CD4-positive, alpha-beta T cell (primary cell): ENCODE data around the gene PTGES3. TPM values are rescaled to one million over a fixed set of nuclear protein-coding genes. Genes with fewer than 3 reads are reported as not detected.
"Not testable (repeated sequence)": the region's sequence is repeated elsewhere in the genome, so short reads cannot be mapped to it uniquely, and the experiment has no call there.

Experiments
- ATAC-seq: fragments of 200-7000 bp; cut with Tn5 transposase; one replicate; pipeline ENCODE4 v1.10.0; 2022; ENCODE audit warnings: mild to moderate bottlenecking; ENCODE audit not compliant: poor library complexity
- CTCF ChIA-PET: fragments of 350-600 bp; sonication (Branson Sonifier 250); formaldehyde crosslinking; loops from one replicate; lab custom pipeline; 2021; ENCODE audit warnings: antibody characterized with exemption, inconsistent platforms; lab: Charles Lee
- POLR2A ChIA-PET: fragments of 350-600 bp; sonication (Branson Sonifier 250); formaldehyde crosslinking; loops from one replicate; lab custom pipeline; 2021; ENCODE audit warnings: antibody characterized with exemption, inconsistent platforms; lab: Charles Lee
- DNase-seq, 14 experiments: peaks; one replicate each; pipeline ENCODE4 v3.0.0-alpha.2; 2013 to 2020; ENCODE audit warnings: mixed read lengths in 2 of 14
- H3K27ac ChIP-seq, 2 donors: one replicate each; pipeline versions ENCODE4 v1.5.1 to v1.7.0; 2013; ENCODE audit warnings: low read length in 2 of 2, low read depth in 1 of 2, mild to moderate bottlenecking in 1 of 2
- H3K27me3 ChIP-seq, 2 experiments: 1 replicate in 1 of 2; 2 replicates in 1 of 2; pipeline versions ENCODE4 v1.6.1 to v1.7.0; 2013; ENCODE audit warnings: low read length in 2 of 2, control low read depth in 1 of 2, mild to moderate bottlenecking in 1 of 2, moderate library complexity in 1 of 2; ENCODE audit not compliant: insufficient read depth in 2 of 2, control insufficient read depth in 1 of 2
- H3K36me3 ChIP-seq: one replicate; pipeline ENCODE4 v1.6.1; 2013; ENCODE audit warnings: low read length, control low read depth; ENCODE audit not compliant: insufficient read depth
- H3K4me1 ChIP-seq: one replicate; pipeline ENCODE4 v1.6.1; 2013; ENCODE audit warnings: low read length, control low read depth; ENCODE audit not compliant: insufficient read depth
- H3K4me3 ChIP-seq: one replicate; pipeline ENCODE4 v1.5.1; 2013; ENCODE audit warnings: mild to moderate bottlenecking, low read length, moderate library complexity
- H3K9me3 ChIP-seq, 2 experiments: 1 replicate in 1 of 2; 2 replicates in 1 of 2; pipeline versions ENCODE4 v1.6.1 to v1.7.0; 2013; ENCODE audit warnings: low read length in 2 of 2, mild to moderate bottlenecking in 2 of 2, control low read depth in 1 of 2, moderate library complexity in 1 of 2; ENCODE audit not compliant: control insufficient read depth in 1 of 2, insufficient read depth in 1 of 2
- H3K27ac Mint-ChIP-seq: one replicate; pipeline ENCODE4 v1.8.0; 2020; ENCODE audit warnings: mixed read lengths
- H3K27me3 Mint-ChIP-seq: one replicate; pipeline ENCODE4 v1.8.0; 2021; ENCODE audit warnings: mixed read lengths
- H3K36me3 Mint-ChIP-seq: one replicate; pipeline ENCODE4 v1.8.0; 2021; ENCODE audit warnings: low read depth, mixed read lengths
- H3K4me1 Mint-ChIP-seq: one replicate; pipeline ENCODE4 v1.8.0; 2021; ENCODE audit warnings: low read depth, mixed read lengths
- H3K4me3 Mint-ChIP-seq: one replicate; pipeline ENCODE4 v1.8.0; 2020; ENCODE audit warnings: mild to moderate bottlenecking, mixed read lengths
- H3K9me3 Mint-ChIP-seq: one replicate; pipeline ENCODE4 v1.8.0; 2020; ENCODE audit warnings: mixed read lengths
- intact Hi-C, 2 experiments: fragments of 100-400 bp; cut with DNase I in 1 of 2; cut with micrococcal nuclease in 1 of 2; formaldehyde crosslinking; loops; one replicate each; pipeline versions ENCODE4 v1.15.1 to v1.9.0; 2023 to 2025; cut with DNase I, micrococcal nuclease
- total RNA-seq, 174 experiments: library from RNA in 2 of 174; stranded (reverse) in 2 of 174; gene quantifications; one replicate each; pipeline ENCODE4 v1.2.3 and lab custom pipeline; 2021 to 2026
- TF ChIP-seq, protein P1 (sequence below): fragments of 200-600 bp; IDR thresholded peaks from one replicate; pipeline ENCODE4 v1.8.0; 2022; ENCODE audit warnings: antibody characterized with exemption, mild to moderate bottlenecking

Gene PTGES3
- total RNA-seq, 2 experiments from 2014 or later: 146 to 154 TPM

DNA sequence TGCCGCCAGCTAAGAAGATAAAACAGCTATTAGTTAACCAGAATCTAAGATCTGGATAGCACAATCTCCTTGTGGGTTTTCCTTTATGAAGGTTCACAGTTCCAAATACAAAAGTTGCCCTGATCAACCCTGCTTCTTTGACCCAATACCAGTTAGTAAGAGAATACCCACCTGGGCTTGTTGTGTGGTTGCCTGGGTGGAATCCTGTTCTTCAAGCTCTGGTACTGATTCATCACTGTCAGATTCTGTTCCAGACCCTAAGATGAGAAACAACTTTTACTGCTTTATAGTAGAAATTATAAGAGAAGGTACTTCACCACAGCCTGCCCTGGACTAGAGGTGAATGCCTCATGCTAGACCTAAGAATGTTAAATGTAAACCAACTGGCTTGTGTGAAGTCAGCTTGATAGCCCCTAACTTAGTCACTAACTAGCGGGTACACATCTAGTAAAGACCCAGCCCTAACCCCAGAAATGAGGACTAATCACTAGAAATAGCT lies 26.4 kb upstream of the PTGES3 start:
- peak overlapping the region; percentile 7 for H3K4me3 Mint-ChIP-seq
- Histone ChIP-seq H3K4me1 (peaks cover 33% of the 10 kb centered on the region), H3K27me3 (no peaks in the 10 kb centered on the region), H3K4me3 (no peak overlapping the region), H3K9me3 (no peaks in the 10 kb centered on the region), H3K27ac (no peak overlapping the region), H3K36me3 (peaks cover 67% of the 10 kb centered on the region)
- H3K27ac Mint-ChIP-seq: no peak overlapping the region
- no peaks in the 10 kb centered on the region for H3K27me3 Mint-ChIP-seq
- ATAC-seq (no peak), DNase-seq (no peak)
- intact Hi-C loops: no loop called here
- ChIA-PET POLR2A (interaction anchor here (0.6 kb wide), 1 partner anchor 37 kb away, joined by 8 read pairs; no protein-coding TSS in a partner anchor), CTCF (no interaction called here)
- TF ChIP-seq, protein P1, sequence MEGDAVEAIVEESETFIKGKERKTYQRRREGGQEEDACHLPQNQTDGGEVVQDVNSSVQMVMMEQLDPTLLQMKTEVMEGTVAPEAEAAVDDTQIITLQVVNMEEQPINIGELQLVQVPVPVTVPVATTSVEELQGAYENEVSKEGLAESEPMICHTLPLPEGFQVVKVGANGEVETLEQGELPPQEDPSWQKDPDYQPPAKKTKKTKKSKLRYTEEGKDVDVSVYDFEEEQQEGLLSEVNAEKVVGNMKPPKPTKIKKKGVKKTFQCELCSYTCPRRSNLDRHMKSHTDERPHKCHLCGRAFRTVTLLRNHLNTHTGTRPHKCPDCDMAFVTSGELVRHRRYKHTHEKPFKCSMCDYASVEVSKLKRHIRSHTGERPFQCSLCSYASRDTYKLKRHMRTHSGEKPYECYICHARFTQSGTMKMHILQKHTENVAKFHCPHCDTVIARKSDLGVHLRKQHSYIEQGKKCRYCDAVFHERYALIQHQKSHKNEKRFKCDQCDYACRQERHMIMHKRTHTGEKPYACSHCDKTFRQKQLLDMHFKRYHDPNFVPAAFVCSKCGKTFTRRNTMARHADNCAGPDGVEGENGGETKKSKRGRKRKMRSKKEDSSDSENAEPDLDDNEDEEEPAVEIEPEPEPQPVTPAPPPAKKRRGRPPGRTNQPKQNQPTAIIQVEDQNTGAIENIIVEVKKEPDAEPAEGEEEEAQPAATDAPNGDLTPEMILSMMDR: no peak
- peaks cover 69% of the 10 kb centered on the region for H3K36me3 Mint-ChIP-seq
- H3K9me3 Mint-ChIP-seq: no peaks in the 10 kb centered on the region
- H3K4me1 Mint-ChIP-seq: peaks cover 35% of the 10 kb centered on the region

DNA sequence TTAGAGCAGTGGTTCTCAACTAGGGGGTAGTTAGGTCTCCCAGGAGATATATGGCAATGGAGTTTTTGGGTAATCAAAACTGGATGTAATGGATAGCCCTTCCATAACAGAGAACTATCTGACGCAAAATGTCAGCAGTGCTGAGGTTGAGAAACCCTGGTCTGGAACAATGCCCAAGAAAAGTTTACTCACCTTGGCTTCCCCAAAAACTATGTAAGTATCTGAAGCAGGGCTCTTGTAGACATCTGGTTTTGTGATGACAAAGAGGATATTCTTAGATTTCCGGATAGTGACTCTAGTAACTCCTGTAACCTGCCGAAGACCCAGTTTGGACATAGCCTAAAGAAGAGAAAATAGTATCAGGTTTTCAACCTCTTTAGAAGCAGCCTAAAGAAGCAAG lies 25.3 kb upstream of the PTGES3 start:
- Mint-ChIP-seq H3K9me3 (no peaks in the 10 kb centered on the region), H3K36me3 (peaks cover 59% of the 10 kb centered on the region), H3K4me1 (peaks cover 25% of the 10 kb centered on the region), H3K27ac (no peak overlapping the region), H3K27me3 (no peaks in the 10 kb centered on the region), H3K4me3 (no peak overlapping the region)
- intact Hi-C loops: no loop called here
- Histone ChIP-seq H3K27me3 (no peaks in the 10 kb centered on the region), H3K36me3 (peaks cover 58% of the 10 kb centered on the region), H3K9me3 (no peaks in the 10 kb centered on the region), H3K27ac (no peak overlapping the region), H3K4me1 (peaks cover 22% of the 10 kb centered on the region), H3K4me3 (no peak overlapping the region)
- DNase-seq (no peak), ATAC-seq (no peak)
- POLR2A ChIA-PET: no interaction called here
- CTCF ChIA-PET: no interaction called here
- TF ChIP-seq, protein P1: no peak

DNA sequence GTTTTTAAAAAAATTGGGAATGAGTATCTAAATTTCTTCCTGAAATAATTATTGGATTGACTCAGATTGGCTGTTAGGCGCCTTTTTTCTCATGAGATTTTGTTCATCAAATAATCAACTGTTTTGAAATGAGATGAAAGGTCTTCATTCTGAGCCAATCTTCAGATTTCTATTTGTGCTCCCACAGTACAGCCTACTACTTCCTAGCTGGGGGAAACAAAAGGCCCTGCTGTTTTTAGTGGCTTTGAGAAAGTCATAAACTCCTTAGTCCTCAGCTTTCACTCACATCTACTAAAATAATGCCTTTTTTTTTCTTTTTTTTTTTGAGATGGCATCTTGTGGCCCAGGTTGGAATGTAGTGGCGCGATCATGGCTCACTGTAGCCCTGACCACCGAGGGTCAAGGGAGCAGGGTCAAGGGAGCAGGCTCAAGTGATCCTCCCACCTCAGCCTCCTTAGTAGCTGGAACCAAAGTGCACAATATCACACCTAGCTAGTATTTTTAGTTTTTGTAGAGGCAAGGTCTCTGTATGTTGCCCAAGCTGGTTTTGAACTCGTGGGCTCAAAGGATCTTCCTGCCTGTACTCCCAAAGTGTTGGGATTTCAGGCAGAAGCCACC lies 21.8 kb upstream of the PTGES3 start:
- H3K27ac Mint-ChIP-seq: peak overlapping the region; percentile 39
- Histone ChIP-seq H3K4me3 (no peak overlapping the region), H3K9me3 (no peaks in the 10 kb centered on the region), H3K27ac (no peak overlapping the region), H3K36me3 (peaks cover 35% of the 10 kb centered on the region), H3K27me3 (no peaks in the 10 kb centered on the region), H3K4me1 (no peaks in the 10 kb centered on the region)
- peaks cover 35% of the 10 kb centered on the region for H3K36me3 Mint-ChIP-seq
- ChIA-PET POLR2A (interaction anchor here (0.6 to 1.4 kb wide), 4 partner anchors 15 to 98 kb away, joined by 3 to 5 read pairs (median 3); partner anchors contain the start of genes NACA and PTGES3), CTCF (no interaction called here)
- ATAC-seq (no peak), DNase-seq (no peak)
- H3K4me3 Mint-ChIP-seq: no peak overlapping the region
- no peaks in the 10 kb centered on the region for H3K27me3 Mint-ChIP-seq
- H3K9me3 Mint-ChIP-seq: no peaks in the 10 kb centered on the region
- H3K4me1 Mint-ChIP-seq: peaks cover 6% of the 10 kb centered on the region
- intact Hi-C loops: no loop called here
- TF ChIP-seq, protein P1: no peak

DNA sequence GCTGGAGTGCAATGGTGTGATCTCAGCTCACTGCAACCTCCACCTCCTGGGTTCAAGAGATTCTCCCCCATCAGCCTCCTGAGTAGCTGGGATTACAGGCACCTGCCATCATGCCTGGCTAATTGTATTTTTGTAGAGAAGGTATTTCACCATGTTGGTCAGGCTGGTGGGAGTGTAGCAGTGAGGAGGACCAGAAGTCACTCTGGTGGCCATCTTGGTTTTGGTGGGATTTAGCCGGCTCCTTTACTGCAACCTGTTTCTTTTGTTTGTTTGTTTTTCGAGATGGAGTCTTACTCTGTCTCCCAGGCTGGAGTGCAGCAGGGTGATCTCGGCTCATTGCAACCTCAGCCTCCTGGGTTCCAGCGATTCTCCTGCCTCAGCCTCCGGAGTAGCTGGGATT lies 16.4 kb upstream of the PTGES3 start:
- H3K4me1 Mint-ChIP-seq, DNase-seq, H3K4me3 Mint-ChIP-seq, CTCF ChIA-PET, H3K27ac ChIP-seq, ATAC-seq, H3K9me3 ChIP-seq, H3K4me1 ChIP-seq, H3K36me3 Mint-ChIP-seq, H3K9me3 Mint-ChIP-seq, H3K4me3 ChIP-seq, H3K27me3 ChIP-seq, H3K27me3 Mint-ChIP-seq, intact Hi-C loops, H3K36me3 ChIP-seq, H3K27ac Mint-ChIP-seq: not testable (repeated sequence)
- POLR2A ChIA-PET: interaction anchor here (0.6 to 1.0 kb wide), 2 partner anchors 16 to 40 kb away, joined by 4 to 5 read pairs; partner anchors contain the start of gene PTGES3
